H1 (cell line): ENCODE results near the gene LHX5. TPM values are rescaled to one million over a fixed set of nuclear protein-coding genes. Genes with fewer than 3 reads are reported as not detected.
A peak's percentile ranks its signal among the peaks of the same experiment; 100 is the strongest.

Experiments used
- CTCF ChIA-PET: fragments of 300-600 bp; sonication (Branson Sonifier 250); formaldehyde crosslinking; loops from one replicate; lab custom pipeline; 2021; ENCODE audit not compliant: partially characterized antibody; lab: Charles Lee
- POLR2A ChIA-PET: fragments of 300-600 bp; sonication (Branson Sonifier 250); formaldehyde crosslinking; loops from one replicate; lab custom pipeline; 2021; ENCODE audit warnings: inconsistent platforms; ENCODE audit not compliant: partially characterized antibody; lab: Charles Lee
- DNase-seq, 2 experiments: peaks; one replicate each; pipeline versions ENCODE4 v3.0.0 to v3.0.0-alpha.2; 2010 to 2022; ENCODE audit warnings: low spot score in 2 of 2, low read depth in 1 of 2, mixed read lengths in 1 of 2
- FAIRE-seq: peaks from 2 replicates; lab custom pipeline; 2011; peaks lifted over from hg19 to GRCh38; lab: Jason Lieb, UNC
- H2AFZ ChIP-seq: 2 replicates; pipeline ENCODE4 v1.8.1; 2012; ENCODE audit warnings: low read length, inconsistent platforms
- H2AK5ac ChIP-seq: 2 replicates; pipeline ENCODE4 v1.6.1; 2013; ENCODE audit warnings: low read depth, low read length
- H2BK120ac ChIP-seq: replicated peaks from 2 replicates; pipeline ENCODE3; 2013; ENCODE audit warnings: low read depth, low read length, inconsistent platforms
- H2BK12ac ChIP-seq: 2 replicates; pipeline ENCODE4 v1.6.1; 2013; ENCODE audit warnings: low read depth, low read length
- H2BK15ac ChIP-seq: 2 replicates; pipeline ENCODE4 v1.6.1; 2013; ENCODE audit warnings: low read length
- H2BK20ac ChIP-seq: 2 replicates; pipeline ENCODE4 v1.6.1; 2013; ENCODE audit warnings: low read length
- H2BK5ac ChIP-seq: 2 replicates; pipeline ENCODE4 v1.6.1; 2013; ENCODE audit warnings: low read depth, low read length
- H3K14ac ChIP-seq: 2 replicates; pipeline ENCODE4 v1.6.1; 2013; ENCODE audit warnings: inconsistent platforms; ENCODE audit not compliant: insufficient read length
- H3K18ac ChIP-seq: 2 replicates; pipeline ENCODE4 v1.6.1; 2013; ENCODE audit warnings: low read length; ENCODE audit errors: extremely low read depth
- H3K23ac ChIP-seq: 2 replicates; pipeline ENCODE4 v1.6.1; 2013; ENCODE audit warnings: inconsistent platforms; ENCODE audit not compliant: insufficient read length
- H3K23me2 ChIP-seq: 2 replicates; pipeline ENCODE4 v1.6.1; 2013; ENCODE audit warnings: low read depth, low read length
- H3K27ac ChIP-seq: 2 replicates; pipeline ENCODE4 v1.6.1; 2011; ENCODE audit warnings: low read depth, low read length, inconsistent platforms
- H3K27me3 ChIP-seq, 4 experiments: replicated peaks in 1 of 4; 1 replicate in 1 of 4; 2 replicates in 3 of 4; pipeline versions ENCODE4 v1.6.1 to v1.8.1; 2011 to 2013; ENCODE audit warnings: low read length in 3 of 4, mild to moderate bottlenecking in 3 of 4, inconsistent platforms in 2 of 4, mixed read lengths in 2 of 4, moderate library complexity in 1 of 4; ENCODE audit not compliant: control insufficient read depth in 3 of 4, insufficient read depth in 3 of 4; ENCODE audit errors: extremely low read depth in 1 of 4
- H3K36me3 ChIP-seq, 4 experiments: 2 replicates each; pipeline versions ENCODE4 v1.6.1 to v1.8.1; 2011 to 2013; ENCODE audit warnings: mild to moderate bottlenecking in 4 of 4, low read length in 3 of 4, moderate library complexity in 2 of 4, control low read depth in 1 of 4, inconsistent platforms in 1 of 4; ENCODE audit not compliant: insufficient read depth in 4 of 4, control insufficient read depth in 2 of 4
- H3K4ac ChIP-seq: replicated peaks from 2 replicates; pipeline ENCODE3; 2013; ENCODE audit warnings: low read length, low read depth, mixed read lengths, inconsistent platforms; ENCODE audit not compliant: insufficient read length
- H3K4me1 ChIP-seq, 4 experiments: replicated peaks in 1 of 4; 1 replicate in 1 of 4; 2 replicates in 3 of 4; pipeline versions ENCODE4 v1.6.1 to v1.8.1; 2011 to 2013; ENCODE audit warnings: low read length in 3 of 4, inconsistent platforms in 2 of 4, mixed read lengths in 1 of 4; ENCODE audit not compliant: insufficient read depth in 4 of 4, control insufficient read depth in 3 of 4
- H3K4me2 ChIP-seq, 2 experiments: 2 replicates each; pipeline versions ENCODE4 v1.6.1 to v1.8.1; 2011 to 2013; ENCODE audit warnings: low read depth in 2 of 2, low read length in 2 of 2, control low read depth in 1 of 2, inconsistent platforms in 1 of 2, mild to moderate bottlenecking in 1 of 2; ENCODE audit not compliant: insufficient read depth in 1 of 2
- H3K4me3 ChIP-seq, 4 experiments: fragments of 200-600, 300-600 bp in 1 of 4; sonication (generic), shearing (Covaris generic), sonication (Bioruptor Twin) in 1 of 4; 2 replicates each; pipeline versions ENCODE4 v1.5.1 to v1.8.1; 2011 to 2016; ENCODE audit warnings: low read length in 4 of 4, low read depth in 3 of 4, control low read depth in 2 of 4, inconsistent platforms in 2 of 4, mild to moderate bottlenecking in 2 of 4, mixed read lengths in 1 of 4, moderate library complexity in 1 of 4; ENCODE audit not compliant: insufficient read depth in 2 of 4; ENCODE audit errors: extremely low read depth in 1 of 4
- H3K56ac ChIP-seq: replicated peaks from 2 replicates; pipeline ENCODE3; 2013; ENCODE audit warnings: low read depth, mild to moderate bottlenecking, mixed read lengths, low read length, inconsistent platforms; ENCODE audit not compliant: insufficient read length
- H3K79me1 ChIP-seq: 2 replicates; pipeline ENCODE4 v1.6.1; 2013; ENCODE audit warnings: low read depth, low read length, control low read depth
- H3K79me2 ChIP-seq, 2 experiments: 2 replicates each; pipeline versions ENCODE4 v1.6.1 to v1.8.1; 2012 to 2013; ENCODE audit warnings: low read length in 2 of 2, mild to moderate bottlenecking in 2 of 2, inconsistent platforms in 1 of 2; ENCODE audit not compliant: insufficient read depth in 2 of 2, control insufficient read depth in 1 of 2
- H3K9ac ChIP-seq, 4 experiments: replicated peaks in 1 of 4; 1 replicate in 1 of 4; 2 replicates in 3 of 4; pipeline versions ENCODE4 v1.6.1 to v1.8.1; 2011 to 2013; ENCODE audit warnings: low read depth in 3 of 4, low read length in 3 of 4, control low read depth in 2 of 4, mild to moderate bottlenecking in 2 of 4, moderate library complexity in 2 of 4, inconsistent platforms in 1 of 4; ENCODE audit errors: extremely low read depth in 1 of 4
- H3K9me3 ChIP-seq, 2 experiments: 2 replicates each; pipeline versions ENCODE4 v1.6.1 to v1.8.1; 2012 to 2013; ENCODE audit warnings: mild to moderate bottlenecking in 2 of 2, moderate library complexity in 2 of 2, control low read depth in 1 of 2, inconsistent platforms in 1 of 2, low read depth in 1 of 2, low read length in 1 of 2, mixed read lengths in 1 of 2; ENCODE audit not compliant: insufficient read depth in 2 of 2
- H4K20me1 ChIP-seq, 2 experiments: replicated peaks in 1 of 2; 2 replicates each; pipeline versions ENCODE3 to v1.8.1; 2011 to 2013; ENCODE audit warnings: inconsistent platforms in 2 of 2, low read length in 2 of 2, mild to moderate bottlenecking in 1 of 2; ENCODE audit not compliant: insufficient read depth in 2 of 2, control insufficient read depth in 1 of 2
- H4K5ac ChIP-seq: 2 replicates; pipeline ENCODE4 v1.6.1; 2013; ENCODE audit warnings: low read length, low read depth, mixed read lengths, inconsistent platforms; ENCODE audit not compliant: insufficient read length
- H4K8ac ChIP-seq: 2 replicates; pipeline ENCODE4 v1.8.0; 2013; ENCODE audit warnings: mild to moderate bottlenecking, moderate library complexity, low read length, inconsistent platforms; ENCODE audit not compliant: insufficient read depth; ENCODE audit errors: extremely low read depth
- H4K91ac ChIP-seq: replicated peaks from 2 replicates; pipeline ENCODE3; 2013; ENCODE audit warnings: low read length, mixed read lengths, inconsistent platforms; ENCODE audit not compliant: insufficient read length
- KDM1A ChIP-seq: fragments of 200-600, 300-600 bp; sonication (generic); IDR thresholded peaks from 2 replicates; pipeline ENCODE4 v1.7.1; 2016; ENCODE audit warnings: mild to moderate bottlenecking, low read length, borderline replicate concordance
- SIX5 ChIP-seq: IDR thresholded peaks from 2 replicates; pipeline ENCODE4 v1.6.1; 2011; ENCODE audit warnings: mild to moderate bottlenecking, low read depth, low read length
- WGBS, 2 experiments: shearing (Covaris generic) in 1 of 2; methylation state at CpG; one replicate each; pipeline versions ENCODE4 v1.1.6 to v1.1.7; 2013 to 2015; ENCODE audit warnings: low lambda C conversion rate in 2 of 2, mixed read lengths in 2 of 2, inconsistent platforms in 1 of 2, low coverage in 1 of 2, missing lambda C conversion rate in 1 of 2; ENCODE audit not compliant: insufficient replicate concordance in 2 of 2, insufficient coverage in 1 of 2, insufficient read length in 1 of 2; ENCODE audit errors: extremely low coverage in 1 of 2, missing lambda C conversion rate in 1 of 2; 5-methylcytosine and 5-hydroxymethylcytosine counted together
- polyA plus RNA-seq, 7 experiments: library from polyadenylated mRNA; depleted of rRNA in 3 of 7; stranded (reverse) in 5 of 7; unstranded in 2 of 7; fragments of >200 nt in 5 of 7; fragments of 200-250 nt in 2 of 7; gene quantifications; 1 replicate in 5 of 7; 2 replicates in 1 of 7; 4 replicates in 1 of 7; pipeline versions ENCODE4 v1.2.1 to v1.2.3, GENCODE V29; 2011 to 2013; ENCODE audit warnings: missing spikeins in 2 of 7, mixed read lengths in 2 of 7
- total RNA-seq: library from RNA; stranded (reverse); fragmentation: NEBNext Ultra II Directional; extraction: Animal tissue kit (Norgen Biotek cat#: 25700); gene quantifications from 2 replicates; pipeline ENCODE4 v1.2.1, GENCODE V29; 2021

LHX5 gene
- total and polyA plus RNA-seq, 2 of the 8 experiments (the other 6 are each of a cell fraction or from before 2014, with no cell fraction given) = 0.47 to 1.1 TPM

DNA sequence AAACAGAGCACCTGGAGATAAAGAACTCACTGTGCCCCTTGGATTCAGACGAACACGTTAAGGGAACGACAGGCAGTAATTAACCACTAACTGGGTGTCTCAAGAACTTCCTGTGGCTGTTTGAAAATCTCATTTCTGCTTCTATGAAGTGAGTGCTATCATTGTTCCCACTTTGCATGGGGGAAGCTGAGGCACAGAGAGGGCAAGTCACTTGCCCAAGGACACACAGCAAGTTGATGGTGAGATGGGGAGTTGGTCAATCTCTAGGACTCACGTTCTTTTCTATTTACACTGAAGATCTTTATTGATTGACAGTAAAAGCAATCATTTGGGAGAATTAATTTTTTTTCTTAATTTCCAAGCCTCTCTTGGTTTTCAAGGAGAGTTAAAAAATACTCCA, 26.8 kb upstream of the LHX5 start:
- no peak overlapping the region for H3K27ac ChIP-seq
- H3K23me2 ChIP-seq = peaks cover 13% of the 10 kb centered on the region
- H3K9me3 ChIP-seq = no peaks in the 10 kb centered on the region
- no peak overlapping the region for H4K91ac ChIP-seq
- no peaks in the 10 kb centered on the region for H3K79me2 ChIP-seq
- no peak overlapping the region for H4K5ac ChIP-seq
- H2AK5ac ChIP-seq = 0 out of 2 replicates have a peak overlapping the region, but pooled peaks have one; percentile 88
- no peak overlapping the region for H2BK15ac ChIP-seq
- H3K79me1 ChIP-seq = peaks cover 2% of the 10 kb centered on the region; the same call in 1 of the 2 replicates
- H2BK12ac ChIP-seq = 0 out of 2 replicates have a peak overlapping the region, but pooled peaks have one; percentile 93
- no peak overlapping the region for H3K56ac ChIP-seq
- CTCF ChIA-PET = interaction anchor here (1.3 kb wide), 1 partner anchor 19 kb away, joined by 3 read pairs; no protein-coding TSS in a partner anchor
- H3K4me1 ChIP-seq = peaks cover 6 to 18% (median 13%) of the 10 kb centered on the region in 4 experiments
- H2AFZ ChIP-seq = no peak overlapping the region
- FAIRE-seq (no peak), DNase-seq (no peak)
- H2BK120ac ChIP-seq = no peak overlapping the region
- H3K36me3 ChIP-seq = no peaks in the 10 kb centered on the region
- WGBS, 2 experiments = 90% methylated on average over 4 of the region's 4 CpGs; no CpG with 5 or more reads in 1 of the 2 experiments
- H3K4me3 ChIP-seq = no peak overlapping the region
- no peak overlapping the region for H3K14ac ChIP-seq
- H3K23ac ChIP-seq = no peak overlapping the region
- H3K27me3 ChIP-seq = peaks cover 0 to 3% (median 0%) of the 10 kb centered on the region in 4 experiments; a peak in 1 of 7 replicates
- H4K20me1 ChIP-seq = no peaks in the 10 kb centered on the region
- no peak overlapping the region for H3K18ac ChIP-seq
- H4K8ac ChIP-seq = no peak overlapping the region
- no peak overlapping the region for H3K4me2 ChIP-seq
- no peak overlapping the region for H3K9ac ChIP-seq
- H2BK5ac ChIP-seq = no peak overlapping the region
- H2BK20ac ChIP-seq = no peak overlapping the region
- TF ChIP-seq KDM1A (peak; percentile 84), SIX5 (no peak)
- TF ChIP-seq, all 59 proteins: peak for 1
- POLR2A ChIA-PET = no interaction called here
- H3K4ac ChIP-seq = peak overlapping the region; percentile 25
